ENCODE data around the gene FLYWCH1. TPM values are rescaled to one million over a fixed set of nuclear protein-coding genes. Genes with fewer than 3 reads are reported as not detected.

The FLYWCH1 gene, protein sequence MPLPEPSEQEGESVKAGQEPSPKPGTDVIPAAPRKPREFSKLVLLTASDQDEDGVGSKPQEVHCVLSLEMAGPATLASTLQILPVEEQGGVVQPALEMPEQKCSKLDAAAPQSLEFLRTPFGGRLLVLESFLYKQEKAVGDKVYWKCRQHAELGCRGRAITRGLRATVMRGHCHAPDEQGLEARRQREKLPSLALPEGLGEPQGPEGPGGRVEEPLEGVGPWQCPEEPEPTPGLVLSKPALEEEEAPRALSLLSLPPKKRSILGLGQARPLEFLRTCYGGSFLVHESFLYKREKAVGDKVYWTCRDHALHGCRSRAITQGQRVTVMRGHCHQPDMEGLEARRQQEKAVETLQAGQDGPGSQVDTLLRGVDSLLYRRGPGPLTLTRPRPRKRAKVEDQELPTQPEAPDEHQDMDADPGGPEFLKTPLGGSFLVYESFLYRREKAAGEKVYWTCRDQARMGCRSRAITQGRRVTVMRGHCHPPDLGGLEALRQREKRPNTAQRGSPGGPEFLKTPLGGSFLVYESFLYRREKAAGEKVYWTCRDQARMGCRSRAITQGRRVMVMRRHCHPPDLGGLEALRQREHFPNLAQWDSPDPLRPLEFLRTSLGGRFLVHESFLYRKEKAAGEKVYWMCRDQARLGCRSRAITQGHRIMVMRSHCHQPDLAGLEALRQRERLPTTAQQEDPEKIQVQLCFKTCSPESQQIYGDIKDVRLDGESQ
- polyA plus RNA-seq (2012; ENCODE audit: missing spikeins) = 6.0 TPM

DNA sequence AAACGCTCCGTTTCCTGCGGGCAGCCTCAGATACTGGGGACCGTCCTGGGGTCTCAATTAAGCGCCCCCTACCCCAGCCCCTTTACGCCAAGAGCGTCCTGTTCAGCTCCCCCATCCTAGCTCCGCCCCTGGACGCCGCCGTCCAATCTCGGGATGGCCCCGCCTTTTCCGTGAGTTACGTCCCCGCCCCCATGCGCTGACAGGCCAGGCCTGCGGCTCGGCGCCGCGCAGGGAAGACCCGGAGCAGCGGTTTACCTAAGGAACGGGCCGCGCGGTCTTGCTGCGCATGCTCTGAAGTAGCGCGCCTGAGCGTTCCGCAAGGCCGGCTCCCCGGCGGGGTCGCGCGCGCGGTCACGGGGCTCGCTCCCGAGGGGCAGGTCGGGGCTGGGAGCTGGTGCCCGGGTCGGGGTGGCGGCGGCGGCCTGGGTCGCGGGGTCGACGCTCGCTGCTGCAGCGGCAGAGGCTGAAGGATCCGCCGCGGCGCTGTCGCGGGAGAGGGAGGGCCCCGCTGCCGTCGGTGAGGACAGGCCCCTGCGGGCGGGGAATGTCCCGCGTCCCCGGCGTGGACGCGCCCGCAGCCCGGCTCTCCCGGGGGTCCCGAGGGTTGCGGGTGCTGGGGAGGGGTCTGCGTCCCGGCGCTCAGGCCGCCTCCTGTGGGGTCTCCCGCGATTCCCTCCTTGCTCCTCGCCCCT, at the start of gene FLYWCH1:
FLYWCH1 (plus strand) TSS at position 294 of the 692 bp plus-strand sequence. CDS start 17,755 bp downstream, outside the sequence.
- DNase-seq (ENCODE audit: insufficient read length) (peak; percentile 98), FAIRE-seq (peak; percentile 96)
- TF ChIP-seq POLR2A (IDR thresholded peaks at IDR 0.05; ENCODE audit: low read depth, low read length) (peak; percentile 55; the same call in 1 of the 2 replicates), TAF1 (IDR thresholded peaks at IDR 0.05; ENCODE audit: borderline replicate concordance, low read depth, low read length) (no peak)

- DNase-seq (ENCODE audit: insufficient read length) (no peak), FAIRE-seq (no peak)
- no peak for TF ChIP-seq POLR2AphosphoS5 (IDR thresholded peaks at IDR 0.05; ENCODE audit: low read depth, low read length)
- no peak for TF ChIP-seq POLR2A (IDR thresholded peaks at IDR 0.05; ENCODE audit: low read depth, low read length)
- no peak for TF ChIP-seq TAF1 (IDR thresholded peaks at IDR 0.05; ENCODE audit: borderline replicate concordance, low read depth, low read length)
These were observed 46.1 kb upstream of the FLYWCH1 start for GRCh38 chr16:2865651-2866050.

GRCh38 chr16:2866431-2866830, 45.3 kb upstream of the FLYWCH1 start:
- no peak for TF ChIP-seq TAF1 (IDR thresholded peaks at IDR 0.05; ENCODE audit: borderline replicate concordance, low read depth, low read length)
- TF ChIP-seq POLR2AphosphoS5 (IDR thresholded peaks at IDR 0.05; ENCODE audit: low read depth, low read length) = no peak
- no peak for TF ChIP-seq POLR2A (IDR thresholded peaks at IDR 0.05; ENCODE audit: low read depth, low read length)
- DNase-seq (ENCODE audit: insufficient read length) = no peak
- FAIRE-seq = no peak

- DNase-seq (ENCODE audit: insufficient read length) = no peak
- TF ChIP-seq POLR2A (IDR thresholded peaks at IDR 0.05; ENCODE audit: low read depth, low read length) (no peak), POLR2AphosphoS5 (IDR thresholded peaks at IDR 0.05; ENCODE audit: low read depth, low read length) (no peak), TAF1 (IDR thresholded peaks at IDR 0.05; ENCODE audit: borderline replicate concordance, low read depth, low read length) (no peak)
- FAIRE-seq = no peak
These were observed 44.1 kb upstream of the FLYWCH1 start for GRCh38 chr16:2867661-2867986.

DNA sequence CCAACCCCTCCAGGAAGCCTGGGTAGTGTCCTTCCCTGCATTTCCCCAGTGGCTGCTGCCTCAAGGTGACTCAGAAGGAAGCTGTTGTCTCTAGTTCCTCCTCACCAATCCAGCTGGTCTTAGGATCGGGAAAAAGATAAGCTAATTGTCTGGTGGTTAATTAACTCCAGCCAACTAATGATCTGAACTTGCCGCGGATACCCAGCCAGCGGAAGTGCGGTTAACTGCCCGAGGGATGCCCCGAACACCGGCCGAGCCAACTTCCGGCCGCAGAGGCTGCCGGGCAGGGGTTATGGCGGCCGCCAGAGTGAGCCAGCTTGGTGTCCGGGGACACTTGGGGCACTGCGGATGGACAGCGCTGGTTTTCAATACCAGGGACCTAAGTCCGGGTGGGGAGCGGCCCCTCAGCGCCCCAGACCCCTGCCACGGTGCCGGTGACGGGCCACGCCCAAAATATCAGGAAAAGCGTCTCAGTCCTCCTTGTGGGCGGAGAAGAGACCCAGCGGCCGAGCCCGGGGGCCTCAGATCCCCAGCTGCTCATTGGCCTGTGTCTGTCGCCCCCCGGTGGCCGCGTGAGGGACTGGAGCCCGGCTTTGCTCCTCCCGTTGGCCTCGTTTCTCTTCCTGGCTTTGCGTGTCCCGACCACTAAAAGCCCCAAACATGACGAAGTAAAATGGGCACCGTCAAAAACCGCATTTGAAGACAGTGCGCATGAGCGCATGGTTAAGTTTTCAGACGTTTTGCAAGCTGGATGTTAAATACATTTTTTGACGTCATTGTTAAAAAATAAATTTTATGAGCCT, 43.5 kb upstream of the FLYWCH1 start:
- FAIRE-seq (peak; percentile 89), DNase-seq (ENCODE audit: insufficient read length) (peak; percentile 98)
- peak; percentile 86 for TF ChIP-seq POLR2A (IDR thresholded peaks at IDR 0.05; ENCODE audit: low read depth, low read length)
- peak; percentile 64; the same call in 1 of the 2 replicates for TF ChIP-seq POLR2AphosphoS5 (IDR thresholded peaks at IDR 0.05; ENCODE audit: low read depth, low read length)
- TF ChIP-seq TAF1 (IDR thresholded peaks at IDR 0.05; ENCODE audit: borderline replicate concordance, low read depth, low read length) = peak; percentile 87

- TF ChIP-seq POLR2AphosphoS5 (IDR thresholded peaks at IDR 0.05; ENCODE audit: low read depth, low read length) (no peak), POLR2A (IDR thresholded peaks at IDR 0.05; ENCODE audit: low read depth, low read length) (no peak), TAF1 (IDR thresholded peaks at IDR 0.05; ENCODE audit: borderline replicate concordance, low read depth, low read length) (no peak)
- FAIRE-seq (no peak), DNase-seq (ENCODE audit: insufficient read length) (no peak)
These were observed 39.8 kb upstream of the FLYWCH1 start for GRCh38 chr16:2871926-2872325.

DNA sequence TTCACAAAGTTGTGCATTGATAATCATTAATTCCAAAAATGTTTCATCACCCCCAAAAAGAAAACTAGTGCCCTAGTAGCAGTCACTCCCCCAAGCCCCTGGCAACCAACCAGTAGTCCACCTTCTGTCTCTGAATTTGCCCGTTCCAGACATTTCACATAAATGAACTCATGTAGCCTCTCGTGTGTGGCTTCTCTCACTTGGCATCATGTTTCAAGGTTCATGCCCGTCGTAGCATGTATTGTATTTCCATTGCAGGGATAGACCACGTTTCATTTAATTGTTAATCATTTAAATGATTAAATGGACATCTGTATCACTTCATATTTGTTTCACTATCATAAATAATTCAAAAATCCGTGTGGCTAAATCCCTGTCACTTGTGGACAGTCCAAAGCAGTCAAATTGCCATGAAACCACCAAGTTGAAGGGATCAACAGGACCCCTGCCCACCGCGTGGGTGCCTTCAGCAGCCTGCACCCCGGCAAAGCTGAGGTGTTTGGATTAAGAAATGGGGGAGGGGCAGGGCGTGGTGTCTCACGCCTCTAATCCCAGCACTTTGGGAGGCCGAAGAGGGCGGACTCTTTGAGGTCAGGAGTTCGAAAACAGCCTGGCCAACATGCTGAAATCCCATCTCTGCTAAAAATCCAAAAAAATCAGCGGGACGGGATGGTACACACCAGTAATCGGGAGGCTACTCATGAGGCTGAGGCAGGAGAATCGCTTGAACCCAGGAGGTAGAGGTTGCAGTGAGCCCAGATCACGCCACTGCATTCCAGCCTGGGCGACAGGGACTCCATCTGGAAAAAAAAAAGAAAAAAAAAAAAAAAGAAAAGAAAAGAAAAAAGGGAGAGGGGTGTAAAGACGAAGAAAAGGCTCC, 37.5 kb upstream of the FLYWCH1 start:
- FAIRE-seq (no peak), DNase-seq (ENCODE audit: insufficient read length) (no peak)
- TF ChIP-seq POLR2A (IDR thresholded peaks at IDR 0.05; ENCODE audit: low read depth, low read length) = no peak
- no peak for TF ChIP-seq POLR2AphosphoS5 (IDR thresholded peaks at IDR 0.05; ENCODE audit: low read depth, low read length)

- TF ChIP-seq POLR2AphosphoS5 (IDR thresholded peaks at IDR 0.05; ENCODE audit: low read depth, low read length) (no peak), POLR2A (IDR thresholded peaks at IDR 0.05; ENCODE audit: low read depth, low read length) (no peak), TAF1 (IDR thresholded peaks at IDR 0.05; ENCODE audit: borderline replicate concordance, low read depth, low read length) (no peak)
- peak; percentile 88 for FAIRE-seq
These were observed 36.8 kb upstream of the FLYWCH1 start for GRCh38 chr16:2874912-2875362.

DNA sequence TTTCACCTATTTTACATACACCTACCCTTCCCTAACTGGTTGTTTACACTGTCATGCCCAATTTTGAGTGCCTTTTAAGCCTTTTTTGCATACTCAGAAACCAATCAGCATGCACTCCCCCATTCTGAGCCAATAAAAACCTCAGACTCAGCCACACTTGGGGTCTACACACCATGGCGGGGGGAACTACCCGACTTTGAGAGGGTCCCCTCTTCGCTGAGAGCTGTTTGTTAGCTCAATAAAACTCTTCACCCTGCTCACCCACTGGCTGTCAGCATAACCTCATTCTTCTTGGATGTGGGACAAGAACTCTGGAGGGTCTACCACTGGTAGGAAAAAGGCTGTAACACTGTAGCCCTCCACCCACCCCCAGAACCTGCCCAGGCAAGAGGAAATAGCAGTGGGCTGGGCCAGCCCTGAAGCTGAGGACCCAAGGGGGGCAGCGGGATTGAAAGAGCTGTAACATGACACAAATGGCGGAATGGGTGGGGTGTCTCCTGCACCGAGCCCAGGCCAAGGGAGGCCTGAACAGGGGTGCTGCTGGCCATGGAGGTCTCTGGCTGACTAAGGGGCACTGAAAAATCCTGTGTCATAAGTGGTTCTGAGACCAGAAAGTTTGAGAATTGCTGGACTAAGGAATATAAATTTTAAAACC, 31.8 kb upstream of the FLYWCH1 start:
- no peak for DNase-seq (ENCODE audit: insufficient read length)
- no peak for FAIRE-seq
- TF ChIP-seq POLR2AphosphoS5 (IDR thresholded peaks at IDR 0.05; ENCODE audit: low read depth, low read length) (no peak), POLR2A (IDR thresholded peaks at IDR 0.05; ENCODE audit: low read depth, low read length) (no peak), TAF1 (IDR thresholded peaks at IDR 0.05; ENCODE audit: borderline replicate concordance, low read depth, low read length) (no peak)

More at GRCh38 chr16:2874912-2875362, 36.8 kb upstream of the FLYWCH1 start:
- peak; percentile 74 for DNase-seq (ENCODE audit: insufficient read length)

Measured in GM12892 (cell line).